ENCODE data around the gene JPH4.
"Not testable (repeated sequence)": the region's sequence is repeated elsewhere in the genome, so short reads cannot be mapped to it uniquely, and the experiment has no call there.

Gene JPH4

DNA sequence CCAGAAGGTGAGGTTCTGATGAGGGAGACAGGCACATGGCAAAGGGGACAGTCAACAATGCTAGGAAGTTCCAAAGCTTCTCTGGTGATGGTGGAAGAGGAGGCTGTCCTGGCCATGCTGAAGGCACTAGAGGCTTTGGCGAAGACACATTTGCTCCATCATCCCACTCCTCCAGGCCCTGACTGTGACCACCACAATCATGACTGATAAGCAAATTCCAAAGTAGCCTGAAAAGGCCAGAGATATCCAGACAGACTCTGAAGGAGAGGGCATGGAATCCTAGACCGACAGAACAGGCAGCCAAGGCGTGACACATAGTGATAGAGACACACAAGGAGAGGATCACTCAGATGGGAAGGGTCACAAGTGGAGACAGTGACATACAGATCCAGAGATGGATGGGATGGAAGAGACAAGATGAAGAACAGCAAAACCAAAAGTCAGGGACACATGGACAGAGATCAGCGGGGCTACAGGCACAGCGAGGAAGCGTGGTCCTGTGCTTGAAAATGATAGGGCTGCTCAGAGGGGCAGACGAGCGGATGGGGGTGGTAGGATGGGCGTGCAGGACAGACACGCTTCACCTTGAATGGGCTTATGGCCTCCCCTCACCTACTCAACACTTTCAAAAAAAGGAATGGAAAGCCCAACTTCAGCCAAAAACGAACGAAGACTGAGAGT lies 28.3 kb downstream of the JPH4 start:
- FAIRE-seq: no peak
- DNase-seq (ENCODE audit: low spot score): no peak

DNA sequence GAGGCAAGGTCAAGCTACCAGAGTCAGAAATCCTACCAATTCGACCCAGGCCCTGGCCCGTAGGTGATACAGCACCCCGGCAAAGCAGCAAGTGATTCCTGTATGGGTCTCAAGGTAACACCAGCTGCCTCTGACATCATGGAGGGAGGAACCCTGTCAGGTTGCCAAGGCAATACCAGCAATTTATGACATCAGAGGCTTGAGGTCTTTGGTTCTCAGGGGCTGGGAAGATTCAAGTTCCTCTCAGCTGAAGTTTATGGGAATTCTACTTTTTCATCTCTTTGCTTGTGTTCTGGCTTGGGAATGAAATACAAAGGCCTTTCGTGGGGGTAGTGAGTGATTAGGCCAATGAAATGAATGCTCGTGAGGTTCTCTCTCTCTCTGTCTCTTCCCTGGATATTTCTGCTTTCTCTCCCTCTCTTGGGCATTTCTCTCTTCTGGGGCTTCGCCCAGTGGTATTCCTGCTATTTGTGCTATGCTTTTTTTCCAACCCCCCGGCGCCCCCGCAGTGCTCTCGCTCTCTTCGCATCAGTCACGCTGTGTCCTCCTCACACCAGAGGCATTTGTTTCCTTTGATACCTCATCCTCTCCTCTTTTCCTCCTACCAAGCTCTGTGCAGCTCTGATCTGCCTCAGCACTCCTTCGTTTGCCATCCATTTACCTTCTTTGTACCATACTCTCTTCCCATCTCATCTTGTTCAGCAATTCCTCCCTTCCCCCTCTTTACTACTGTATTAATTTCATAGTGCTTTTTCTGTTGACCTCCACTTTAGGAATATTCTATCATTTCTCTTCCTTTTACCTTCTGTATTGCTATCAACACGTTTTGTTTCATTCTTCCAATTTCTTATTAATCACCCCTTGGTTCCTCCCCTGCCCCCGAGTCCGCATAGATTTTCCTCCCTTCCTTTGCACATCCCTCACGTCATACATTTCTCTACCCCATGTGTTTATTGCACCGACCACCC lies 30.0 kb downstream of the JPH4 start:
- FAIRE-seq: no peak

DNA sequence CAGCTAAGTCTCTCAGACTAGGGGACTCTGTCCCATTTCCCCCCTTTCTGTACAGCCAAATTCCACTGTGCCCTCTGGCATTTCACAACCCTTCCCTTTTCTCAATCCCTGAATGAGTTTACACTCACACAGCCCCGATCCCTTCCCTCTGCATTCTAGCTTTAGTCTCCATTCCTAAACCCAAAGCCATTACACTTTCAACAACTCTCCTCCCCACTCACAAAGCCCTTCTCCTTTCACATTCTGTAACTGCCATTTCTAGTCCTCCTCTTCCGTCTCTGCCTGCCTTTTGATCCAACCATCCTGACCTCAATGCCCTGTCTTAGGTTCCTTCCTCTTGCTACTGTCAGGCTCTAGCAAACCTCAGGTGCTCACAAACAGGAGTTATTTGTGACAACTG lies 30.7 kb downstream of the JPH4 start:
- DNase-seq (ENCODE audit: low spot score): no peak
- no peak for FAIRE-seq

More for the DNA sequence above, 30.0 kb downstream of the JPH4 start:
- no peak for DNase-seq (ENCODE audit: low spot score)

DNA sequence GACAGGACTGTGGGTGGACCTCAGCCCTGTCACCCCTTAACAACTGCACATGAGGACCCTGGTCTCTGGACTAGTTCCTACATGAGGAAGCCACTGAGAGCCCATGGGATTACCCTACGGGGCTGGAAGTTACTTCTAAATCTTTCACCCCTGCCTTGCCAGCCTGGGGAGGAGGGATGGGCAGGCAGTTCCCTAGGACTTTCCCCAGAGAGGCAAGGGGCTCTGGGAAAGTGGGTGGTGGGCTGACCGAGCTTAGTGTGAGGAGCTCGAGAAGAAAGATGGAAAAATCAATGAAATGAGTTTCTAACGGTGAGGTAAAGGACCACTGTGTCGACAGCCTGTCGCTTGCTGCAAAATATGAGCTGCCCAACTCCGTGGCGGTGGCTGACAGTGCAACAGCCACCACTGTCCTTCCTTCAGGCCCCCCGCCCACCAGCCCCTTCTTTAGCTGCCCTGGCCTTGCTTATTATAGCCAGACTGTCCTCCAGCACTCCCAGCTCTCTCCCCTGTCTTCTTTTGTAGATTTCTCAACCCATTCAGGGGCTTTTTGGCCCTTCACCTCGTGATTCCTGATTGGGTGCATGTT lies 32.0 kb downstream of the JPH4 start:
- no peak for FAIRE-seq

DNA sequence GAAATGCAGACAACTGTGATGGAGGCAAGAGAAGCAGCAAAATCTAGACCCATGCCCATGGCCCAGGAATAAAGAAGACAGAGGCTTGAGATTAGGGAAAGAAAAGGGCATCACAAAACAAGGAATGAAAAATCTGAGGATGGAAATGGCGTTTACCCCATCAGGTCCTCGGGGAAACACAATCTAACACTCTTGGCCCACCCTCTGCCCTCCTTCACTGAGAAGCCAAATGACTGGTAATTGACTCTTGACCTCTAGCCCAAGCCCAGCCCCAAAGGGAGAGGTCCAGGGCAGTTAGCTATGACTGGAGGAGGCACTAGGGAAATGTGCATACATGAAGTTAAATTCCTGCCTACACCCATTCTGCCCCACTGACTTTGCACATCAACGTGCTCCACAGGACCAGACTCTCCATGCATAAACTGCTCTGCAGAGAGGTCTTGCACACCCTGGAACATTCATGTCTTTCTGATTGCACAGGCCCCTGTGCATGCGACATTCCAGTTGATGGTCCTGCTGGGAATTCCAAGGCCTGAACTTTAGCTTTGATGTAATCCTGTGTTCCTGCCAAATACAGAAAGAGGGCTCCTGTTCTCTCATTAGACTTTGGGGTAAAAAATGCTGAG lies 32.7 kb downstream of the JPH4 start:
- no peak for FAIRE-seq
- DNase-seq (ENCODE audit: low spot score): no peak

More for the DNA sequence above, 32.0 kb downstream of the JPH4 start:
- DNase-seq (ENCODE audit: low spot score): no peak

DNA sequence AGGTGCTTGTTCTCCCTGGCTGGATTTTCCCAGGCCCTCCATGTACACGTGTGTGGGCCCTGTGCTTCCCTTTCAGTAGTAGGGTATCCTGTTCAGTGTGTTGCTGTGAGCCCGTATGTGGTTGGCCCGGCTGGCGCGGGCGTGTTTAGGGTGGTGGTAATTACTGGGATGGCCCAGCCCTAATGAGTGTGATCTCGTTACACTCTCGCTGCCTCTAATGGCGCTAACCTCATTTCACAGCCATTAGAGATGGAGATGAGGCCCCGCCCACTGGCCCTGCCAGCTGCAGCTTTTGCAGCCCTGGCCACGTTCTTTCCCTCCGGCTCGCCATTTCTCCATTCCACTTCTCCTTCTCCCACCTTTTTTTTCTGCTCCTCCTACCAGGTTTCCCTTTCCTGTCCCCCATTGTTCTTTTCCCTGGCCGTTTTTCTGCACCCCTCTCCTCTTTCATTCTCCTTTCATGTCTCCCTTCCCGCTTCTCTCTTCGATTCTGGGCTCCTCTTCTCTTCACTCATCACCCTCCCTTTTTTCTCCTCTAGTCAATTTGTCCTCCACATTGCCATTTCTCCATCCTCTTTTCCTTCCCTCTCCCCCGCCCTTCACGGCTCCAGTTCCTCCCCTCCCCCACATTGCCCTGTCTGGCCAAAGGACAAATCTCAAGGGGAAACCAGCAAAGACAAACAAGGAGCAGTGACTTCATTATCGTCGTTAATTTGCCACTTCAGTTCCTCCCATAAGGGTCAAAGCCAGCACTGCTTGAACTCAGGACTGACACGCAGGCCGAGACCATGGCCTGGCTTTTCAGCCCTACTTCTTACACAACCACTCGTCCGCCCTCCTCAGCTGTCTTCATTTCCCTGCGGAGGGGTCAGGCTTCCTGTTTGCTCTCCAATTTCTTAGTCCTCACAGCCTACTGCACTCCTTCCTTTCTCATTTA lies 33.8 kb downstream of the JPH4 start:
- FAIRE-seq: no peak
- no peak for DNase-seq (ENCODE audit: low spot score)

DNA sequence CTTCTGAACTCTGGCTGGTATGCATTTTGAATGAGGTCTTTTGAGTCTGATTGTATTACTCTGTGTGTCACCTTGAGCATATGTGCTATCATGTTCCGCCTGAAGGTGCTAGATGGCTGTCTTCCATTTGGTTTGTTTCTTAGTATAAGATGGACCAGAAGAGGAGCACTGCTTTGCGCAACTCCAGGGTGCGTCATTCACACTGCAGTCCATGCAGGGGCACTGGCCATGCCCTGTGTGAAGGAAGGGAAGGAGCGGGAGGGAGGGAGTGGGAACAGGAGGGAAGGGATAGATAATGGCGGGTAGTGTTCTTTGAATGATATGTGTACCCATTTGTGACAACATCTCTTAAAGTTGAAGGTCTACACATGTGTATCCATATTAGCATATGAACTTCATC lies 35.2 kb downstream of the JPH4 start:
- DNase-seq (ENCODE audit: low spot score) (no peak), FAIRE-seq (no peak)

DNA sequence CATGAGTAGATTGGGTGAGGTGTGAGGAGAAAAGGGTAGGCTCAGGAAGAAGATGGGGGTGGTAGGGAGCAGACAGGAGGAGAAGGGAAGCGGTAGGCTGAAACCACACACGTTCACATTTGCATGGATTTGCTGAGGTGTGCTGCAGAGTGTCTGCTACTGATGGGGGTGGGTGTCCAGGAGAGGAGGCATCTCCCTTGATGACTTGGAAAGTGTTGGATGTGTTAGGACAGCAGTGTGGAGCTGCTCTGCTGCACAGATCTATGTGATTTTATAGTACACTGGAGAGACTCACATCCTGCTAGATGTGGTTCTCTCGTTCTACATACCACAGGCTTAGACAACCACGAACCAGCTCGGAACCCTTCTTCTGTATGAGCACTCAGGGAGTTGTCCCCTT lies 36.3 kb downstream of the JPH4 start:
- DNase-seq (ENCODE audit: low spot score): no peak
- FAIRE-seq: no peak

DNA sequence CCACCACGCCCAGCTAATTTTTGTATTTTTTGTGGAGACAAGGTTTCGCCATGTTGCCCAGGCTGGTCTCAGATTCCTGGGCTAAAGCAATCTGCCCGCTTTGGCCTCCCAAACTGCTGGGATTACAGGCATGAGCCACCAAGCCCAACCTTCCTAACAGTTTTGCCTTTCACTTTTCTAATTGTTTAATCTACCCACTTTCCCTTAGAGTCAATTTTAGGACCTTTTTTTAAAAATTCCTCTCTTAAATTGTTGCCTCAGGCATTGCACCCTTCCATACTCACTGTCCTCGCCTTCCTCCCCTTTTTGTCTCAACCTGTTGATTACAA lies 38.5 kb downstream of the JPH4 start:
- no peak for FAIRE-seq
- no peak for DNase-seq (ENCODE audit: low spot score)

DNA sequence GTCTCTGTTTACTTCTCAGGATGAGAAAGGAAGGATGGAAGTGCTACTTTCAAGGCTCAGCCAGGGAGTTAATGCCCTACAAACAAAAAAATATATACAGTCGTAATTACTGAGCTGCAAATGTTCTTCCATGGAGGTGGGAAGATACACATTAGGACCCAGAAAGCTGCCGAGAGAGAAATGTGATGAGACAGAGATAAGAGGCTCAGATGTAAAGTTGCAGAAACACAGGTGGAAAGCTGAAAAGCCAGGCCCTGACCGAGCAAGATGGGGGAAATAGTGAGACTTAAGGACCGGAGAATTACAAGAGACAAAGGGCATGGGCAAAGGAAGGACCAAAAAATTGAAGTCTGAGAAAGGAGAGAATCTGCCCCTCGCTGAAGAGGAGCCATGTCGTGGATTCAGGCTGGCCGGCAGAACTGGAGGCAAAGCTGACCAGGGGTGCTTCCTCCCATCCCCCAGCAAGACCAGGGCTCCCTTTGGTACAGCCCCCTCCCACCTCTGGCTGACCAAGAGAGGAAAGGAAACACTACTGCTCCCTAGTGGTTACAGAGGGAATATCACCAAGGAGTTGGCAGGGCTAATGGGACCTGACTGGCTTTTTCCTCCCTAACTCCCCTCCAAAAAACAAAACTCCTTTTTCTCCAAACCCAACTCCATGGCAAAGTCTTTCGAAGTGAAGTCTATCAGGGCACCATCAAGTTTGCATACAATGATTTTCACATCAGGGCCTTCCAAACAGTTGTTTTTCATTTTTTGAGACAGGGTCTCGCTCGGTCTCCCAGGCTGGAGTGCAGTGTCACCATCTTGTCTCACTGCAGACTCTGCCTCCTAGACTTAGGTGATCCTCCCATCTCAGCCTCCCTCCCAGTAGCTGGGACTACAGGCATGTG lies 39.1 kb downstream of the JPH4 start:
- peak; percentile 70 for DNase-seq (ENCODE audit: low spot score)
- no peak for FAIRE-seq

DNA sequence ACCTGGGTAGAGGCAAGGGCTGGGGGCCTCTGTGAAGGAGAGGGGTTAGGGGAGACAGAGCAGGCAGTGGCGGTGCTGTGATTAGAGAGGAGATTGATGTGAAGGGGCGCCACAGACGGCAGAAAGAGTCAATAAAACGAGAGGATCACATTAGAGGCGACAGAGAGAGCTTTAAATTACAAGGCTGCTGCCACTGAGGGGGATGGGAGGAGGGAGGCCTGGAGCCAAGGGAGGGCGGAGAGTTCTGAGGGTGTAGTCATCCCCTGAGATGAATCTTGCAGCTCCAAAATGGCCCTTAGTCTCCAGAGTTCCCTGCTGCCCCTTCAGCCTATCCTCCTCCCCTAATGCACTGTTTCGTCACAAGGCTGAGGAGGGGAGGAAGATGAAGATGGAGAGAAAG lies 39.8 kb downstream of the JPH4 start:
- DNase-seq (ENCODE audit: low spot score): no peak
- no peak for FAIRE-seq

DNA sequence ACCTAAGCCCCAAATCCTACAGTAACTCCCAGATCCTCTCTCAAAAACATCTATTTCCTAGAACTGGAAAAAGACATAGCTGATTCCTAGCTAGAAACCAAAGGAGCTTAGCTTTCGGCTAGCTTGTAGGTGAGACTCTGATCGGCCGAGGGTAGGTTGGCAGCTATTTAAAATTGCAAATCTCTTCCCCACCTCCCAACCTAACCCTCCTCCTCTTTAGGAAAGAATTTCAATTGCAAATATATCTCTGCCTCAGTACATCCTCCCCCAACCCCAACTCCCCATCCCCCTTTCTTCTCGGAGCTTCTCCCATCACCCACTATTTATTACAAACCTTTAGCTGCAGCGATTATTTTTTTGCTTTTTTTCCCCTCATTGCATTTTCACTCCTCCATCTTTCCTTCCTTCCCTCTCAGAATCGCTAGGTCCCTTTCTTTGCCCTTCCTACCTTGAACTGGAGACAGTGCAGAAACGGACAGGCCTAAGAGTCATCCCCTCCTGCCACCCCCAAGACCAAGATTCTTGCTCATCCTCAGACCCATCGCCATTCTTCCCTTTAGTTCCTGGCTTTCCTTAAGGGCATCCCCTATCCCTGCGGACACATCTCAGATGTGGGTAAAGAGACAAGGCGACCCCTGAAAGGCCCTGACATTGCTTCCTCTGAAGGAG lies 40.4 kb downstream of the JPH4 start:
- DNase-seq (ENCODE audit: low spot score) (no peak), FAIRE-seq (no peak)

DNA sequence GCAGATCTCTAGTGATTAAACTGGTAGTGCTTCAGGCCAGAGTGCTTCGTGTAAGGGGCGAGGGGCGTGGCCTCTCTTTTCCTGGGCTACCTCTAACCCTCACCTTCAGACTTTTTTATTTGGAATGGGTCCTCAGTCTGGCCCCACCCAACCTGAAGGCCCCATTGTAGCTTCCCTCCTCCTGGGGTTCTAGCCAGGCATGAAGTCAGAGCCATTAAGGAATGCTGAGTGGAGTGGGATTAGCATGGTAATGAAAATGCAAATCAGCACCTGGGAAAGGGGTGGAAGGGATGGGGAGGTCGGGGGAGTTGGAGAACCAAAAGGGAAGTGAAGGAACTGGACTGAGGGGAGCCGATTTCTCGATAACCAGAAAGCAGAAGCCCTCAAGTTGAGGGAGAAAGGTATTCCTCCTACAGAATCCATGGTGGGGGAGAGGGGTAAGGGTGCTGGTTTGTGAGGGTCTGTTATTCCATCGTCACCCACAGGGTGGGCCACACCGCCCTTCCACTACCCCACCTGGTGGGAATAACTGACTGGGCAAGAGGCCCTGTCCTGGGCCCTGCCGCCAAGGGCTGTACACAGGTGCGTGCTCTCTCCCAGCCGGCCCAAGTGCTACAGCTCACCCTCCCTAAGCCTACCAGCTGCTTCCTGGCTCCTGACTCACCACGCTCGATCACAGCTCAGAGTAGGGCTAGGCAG lies 41.1 kb downstream of the JPH4 start:
- FAIRE-seq (no peak), DNase-seq (ENCODE audit: low spot score) (no peak)

DNA sequence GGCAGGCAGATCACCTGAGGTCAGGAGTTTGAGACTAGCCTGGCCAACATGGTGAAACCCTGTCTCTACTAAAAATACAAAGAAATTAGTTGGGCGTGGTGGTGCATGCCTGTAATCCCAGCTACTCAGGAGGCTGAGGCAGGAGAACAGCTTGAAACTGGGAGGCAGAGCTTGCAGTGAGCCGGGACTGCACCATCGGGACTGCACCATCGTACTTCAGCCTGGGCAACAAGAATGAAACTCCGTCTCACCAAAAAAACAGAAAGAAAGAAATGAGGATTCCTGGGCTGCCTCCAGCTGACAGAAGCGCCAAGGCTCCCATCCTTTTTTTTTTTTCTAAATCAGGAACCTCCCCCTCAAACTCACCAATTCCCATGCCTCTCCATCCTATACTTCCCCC lies 41.7 kb downstream of the JPH4 start:
- FAIRE-seq; DNase-seq (ENCODE audit: low spot score): not testable (repeated sequence)

DNA sequence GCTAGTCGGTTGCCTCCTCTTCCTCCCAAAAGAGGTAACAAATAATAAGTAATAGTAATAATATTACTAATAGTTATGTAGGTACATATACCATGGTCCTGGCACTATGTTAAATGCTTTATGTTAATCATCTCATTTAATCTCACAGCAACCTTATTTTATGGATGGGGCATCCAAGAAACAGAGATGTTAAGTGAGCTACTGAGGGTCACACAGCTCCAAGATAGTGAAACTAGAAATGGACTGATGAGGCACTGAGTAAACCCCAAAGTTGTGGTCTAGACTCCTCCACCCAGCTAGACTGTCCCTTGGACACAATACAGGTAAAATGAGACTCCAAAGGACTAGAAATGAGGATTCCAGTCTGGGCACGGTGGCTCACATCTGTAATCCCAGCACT lies 42.1 kb downstream of the JPH4 start:
- FAIRE-seq (no peak), DNase-seq (ENCODE audit: low spot score) (no peak)

DNA sequence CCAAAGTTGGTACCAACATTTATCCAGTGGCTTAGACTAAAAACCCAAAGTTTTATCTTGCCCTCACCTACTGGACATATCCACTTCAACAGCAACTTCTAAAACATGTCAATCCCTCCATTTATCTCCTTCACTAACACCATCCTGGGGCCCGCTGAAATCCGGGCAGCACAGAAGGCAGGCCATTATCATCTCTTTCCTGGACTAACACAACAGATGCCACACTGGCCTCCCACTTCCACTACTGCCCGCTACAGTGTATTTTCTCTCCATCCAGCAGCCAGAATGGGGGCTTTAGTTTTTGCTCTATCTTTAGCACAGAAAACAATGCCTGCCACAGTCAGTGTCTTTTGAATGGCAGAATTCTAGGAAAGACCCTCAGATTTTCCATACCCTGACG lies 42.6 kb downstream of the JPH4 start:
- FAIRE-seq: no peak

DNA sequence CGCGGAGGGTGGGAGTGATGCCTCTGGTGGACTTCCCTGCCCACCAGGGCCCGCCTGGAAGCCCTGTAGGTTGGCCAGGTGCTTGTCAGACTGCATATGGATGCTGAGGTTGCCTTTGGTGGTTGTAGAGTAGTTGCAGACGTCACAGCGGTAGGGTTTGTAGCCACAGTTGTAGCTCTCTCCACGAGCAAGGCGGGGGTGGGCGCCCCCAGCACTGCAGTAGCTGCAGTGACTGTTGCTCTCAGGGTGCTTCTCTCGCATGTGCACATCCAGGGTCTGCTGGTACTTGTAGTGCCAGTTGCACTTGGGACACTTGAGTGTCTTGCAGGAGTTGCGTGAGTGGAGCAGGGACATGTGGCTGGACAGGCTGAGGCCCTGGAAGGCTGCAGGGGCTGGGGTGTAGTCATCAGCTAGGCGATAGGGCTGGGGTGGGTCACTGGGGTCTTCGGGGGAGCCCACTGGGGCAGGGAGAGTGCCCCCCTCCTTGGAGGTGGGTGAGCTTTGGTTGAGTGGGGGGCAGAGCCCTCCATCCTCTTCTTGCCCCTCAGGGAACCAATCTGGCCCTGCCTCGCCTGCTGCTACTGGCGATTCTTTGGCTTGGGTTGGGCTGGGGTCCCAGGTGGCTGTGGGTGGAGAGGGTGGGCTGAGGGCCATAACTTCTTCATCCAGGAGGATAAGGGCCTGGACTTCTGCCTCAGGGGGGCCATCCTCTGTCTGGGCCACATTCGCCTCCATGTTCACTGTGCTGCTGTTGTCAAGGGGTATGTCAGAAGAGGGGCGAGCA lies 44.7 kb downstream of the JPH4 start:
- DNase-seq (ENCODE audit: low spot score) (no peak), FAIRE-seq (no peak)

More for the DNA sequence above, 42.6 kb downstream of the JPH4 start:
- DNase-seq (ENCODE audit: low spot score): no peak

DNA sequence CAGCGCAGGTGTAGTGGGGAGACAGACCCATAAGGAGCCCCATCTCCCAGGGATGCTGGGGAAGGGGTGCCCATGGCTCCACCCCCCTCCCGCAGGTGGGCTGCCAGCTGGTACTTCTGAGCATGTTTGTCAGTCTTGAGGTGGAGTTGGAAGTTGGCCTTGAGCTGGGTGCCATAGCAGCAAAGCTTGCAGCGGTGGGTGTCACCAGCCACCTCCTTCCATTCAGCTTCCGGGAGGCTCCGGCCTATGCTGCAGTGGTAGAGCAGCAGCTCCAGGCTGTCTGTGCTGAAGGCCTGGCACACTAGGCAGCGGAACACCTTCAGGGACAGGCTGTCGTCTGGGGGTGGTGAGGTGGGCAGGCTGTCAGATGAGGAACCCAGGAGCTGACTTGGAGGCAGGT lies 45.9 kb downstream of the JPH4 start:
- FAIRE-seq (no peak), DNase-seq (ENCODE audit: low spot score) (no peak)

Data from urothelium cell line (cell line).